ENCODE measurements around the gene EFCAB11. TPM values are rescaled to one million over a fixed set of nuclear protein-coding genes. Genes with fewer than 3 reads are reported as not detected.

Gene EFCAB11
- total and polyA plus RNA-seq, 2 of the 8 experiments (the other 6 are each of a cell fraction or from before 2014, with no cell fraction given), result 6.8 to 12.8 TPM

DNA sequence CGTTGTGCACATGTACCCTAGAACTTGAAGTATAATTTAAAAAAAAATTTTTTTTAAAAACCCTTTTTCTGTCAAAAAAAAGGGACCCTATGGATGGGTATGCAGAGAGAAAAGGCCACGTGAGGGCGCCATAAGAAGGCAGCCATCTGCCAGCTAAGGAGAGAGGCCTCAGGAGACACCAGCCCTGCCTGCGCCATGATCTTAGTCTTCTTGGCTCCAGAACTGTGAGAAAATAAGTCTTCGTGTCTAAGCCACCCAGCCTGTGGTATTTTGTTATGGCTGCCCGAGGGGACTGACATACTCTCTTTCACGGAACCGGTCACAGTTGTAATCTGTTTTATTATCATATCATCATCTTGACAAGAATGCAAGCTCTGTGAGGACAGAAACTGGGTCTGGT, 174.8 kb downstream of the EFCAB11 start:
- no peak overlapping the region for H2BK12ac ChIP-seq (ENCODE audit: low read depth, low read length)
- no peaks in the 10 kb centered on the region for H3K79me2 ChIP-seq (ENCODE audit: control insufficient read depth in 1 of 2, insufficient read depth in 2 of 2, low read length in 2 of 2)
- H3K9ac ChIP-seq (replicated peaks in 1 of 4; ENCODE audit: extremely low read depth in 1 of 4, low read depth in 3 of 4, low read length in 3 of 4), result no peak overlapping the region
- H3K4me1 ChIP-seq (replicated peaks in 1 of 4; ENCODE audit: control insufficient read depth in 3 of 4, insufficient read depth in 4 of 4, low read length in 3 of 4), result no peaks in the 10 kb centered on the region
- H4K8ac ChIP-seq (ENCODE audit: extremely low read depth, insufficient read depth, low read length), result no peak overlapping the region
- ChIA-PET CTCF (ENCODE audit: partially characterized antibody) (interaction anchor here (0.5 to 2.7 kb wide), 10 partner anchors 13 to 313 kb away, joined by 3 to 7 read pairs (median 4); no protein-coding TSS in a partner anchor), POLR2A (ENCODE audit: partially characterized antibody) (no interaction called here)
- no peak overlapping the region for H4K91ac ChIP-seq (replicated peaks; ENCODE audit: insufficient read length, low read length)
- no peak overlapping the region for H4K5ac ChIP-seq (ENCODE audit: insufficient read length, low read depth, low read length)
- no peaks in the 10 kb centered on the region for H3K79me1 ChIP-seq (ENCODE audit: low read depth, low read length)
- H2AFZ ChIP-seq (ENCODE audit: low read length), result no peak overlapping the region
- no peaks in the 10 kb centered on the region for H4K20me1 ChIP-seq (replicated peaks in 1 of 2; ENCODE audit: control insufficient read depth in 1 of 2, insufficient read depth in 2 of 2, low read length in 2 of 2)
- H2AK5ac ChIP-seq (ENCODE audit: low read depth, low read length), result no peak overlapping the region
- no peaks in the 10 kb centered on the region for H3K36me3 ChIP-seq (ENCODE audit: control insufficient read depth in 2 of 4, insufficient read depth in 4 of 4, low read length in 3 of 4)
- H3K27me3 ChIP-seq (replicated peaks in 1 of 4; ENCODE audit: control insufficient read depth in 3 of 4, extremely low read depth in 1 of 4, insufficient read depth in 3 of 4, low read length in 3 of 4), result no peaks in the 10 kb centered on the region
- FAIRE-seq (no peak), DNase-seq (ENCODE audit: low read depth in 1 of 2, low spot score in 2 of 2) (peak in 1 of 2 experiments; percentile 61)
- H2BK15ac ChIP-seq (ENCODE audit: low read length), result no peak overlapping the region
- H3K4me3 ChIP-seq (ENCODE audit: extremely low read depth in 1 of 4, insufficient read depth in 2 of 4, low read depth in 3 of 4, low read length in 4 of 4), result no peak overlapping the region
- H3K27ac ChIP-seq (ENCODE audit: low read depth, low read length), result no peak overlapping the region
- H3K4ac ChIP-seq (replicated peaks; ENCODE audit: insufficient read length, low read depth, low read length), result no peak overlapping the region
- H2BK20ac ChIP-seq (ENCODE audit: low read length), result no peak overlapping the region
- H3K4me2 ChIP-seq (ENCODE audit: insufficient read depth in 1 of 2, low read depth in 2 of 2, low read length in 2 of 2), result no peak overlapping the region
- WGBS, 2 experiments (ENCODE audit: extremely low coverage in 1 of 2, insufficient coverage in 1 of 2, insufficient read length in 1 of 2, insufficient replicate concordance in 2 of 2, low coverage in 1 of 2, low lambda C conversion rate in 2 of 2, missing lambda C conversion rate in 1 of 2), result 62% methylated on average over 7 of the region's 8 CpGs; no CpG with 5 or more reads in 1 of the 2 experiments
- H3K14ac ChIP-seq (ENCODE audit: insufficient read length), result no peak overlapping the region
- no peak overlapping the region for H2BK120ac ChIP-seq (replicated peaks; ENCODE audit: low read depth, low read length)
- H3K23me2 ChIP-seq (ENCODE audit: low read depth, low read length), result no peaks in the 10 kb centered on the region; the same call in 1 of the 2 replicates
- TF ChIP-seq YY1 (IDR thresholded peaks at IDR 0.05; ENCODE audit: low read depth, low read length) (0 out of 2 replicates have a peak, but pooled peaks have one; percentile 13), CTBP2 (IDR thresholded peaks at IDR 0.05; ENCODE audit: borderline replicate concordance, insufficient read depth, insufficient read length, low read length) (no peak), RAD21 (IDR thresholded peaks at IDR 0.05 in 1 of 2, conservative IDR thresholded peaks at IDR 0.05 in 1 of 2; ENCODE audit: low read depth in 2 of 2, low read length in 2 of 2) (peak; percentile 45 to 61)
- TF ChIP-seq, protein P1, sequence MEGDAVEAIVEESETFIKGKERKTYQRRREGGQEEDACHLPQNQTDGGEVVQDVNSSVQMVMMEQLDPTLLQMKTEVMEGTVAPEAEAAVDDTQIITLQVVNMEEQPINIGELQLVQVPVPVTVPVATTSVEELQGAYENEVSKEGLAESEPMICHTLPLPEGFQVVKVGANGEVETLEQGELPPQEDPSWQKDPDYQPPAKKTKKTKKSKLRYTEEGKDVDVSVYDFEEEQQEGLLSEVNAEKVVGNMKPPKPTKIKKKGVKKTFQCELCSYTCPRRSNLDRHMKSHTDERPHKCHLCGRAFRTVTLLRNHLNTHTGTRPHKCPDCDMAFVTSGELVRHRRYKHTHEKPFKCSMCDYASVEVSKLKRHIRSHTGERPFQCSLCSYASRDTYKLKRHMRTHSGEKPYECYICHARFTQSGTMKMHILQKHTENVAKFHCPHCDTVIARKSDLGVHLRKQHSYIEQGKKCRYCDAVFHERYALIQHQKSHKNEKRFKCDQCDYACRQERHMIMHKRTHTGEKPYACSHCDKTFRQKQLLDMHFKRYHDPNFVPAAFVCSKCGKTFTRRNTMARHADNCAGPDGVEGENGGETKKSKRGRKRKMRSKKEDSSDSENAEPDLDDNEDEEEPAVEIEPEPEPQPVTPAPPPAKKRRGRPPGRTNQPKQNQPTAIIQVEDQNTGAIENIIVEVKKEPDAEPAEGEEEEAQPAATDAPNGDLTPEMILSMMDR (IDR thresholded peaks at IDR 0.05; ENCODE audit: control extremely low read depth in 1 of 3, insufficient read depth in 1 of 3, low read depth in 1 of 3, low read length in 3 of 3), result peak; percentile 22 to 53 (median 39)
- no peak overlapping the region for H3K56ac ChIP-seq (replicated peaks; ENCODE audit: insufficient read length, low read depth, low read length)
- H2BK5ac ChIP-seq (ENCODE audit: low read depth, low read length), result no peak overlapping the region
- no peaks in the 10 kb centered on the region for H3K9me3 ChIP-seq (ENCODE audit: insufficient read depth in 2 of 2, low read depth in 1 of 2, low read length in 1 of 2)
- no peak overlapping the region for H3K23ac ChIP-seq (ENCODE audit: insufficient read length)
- H3K18ac ChIP-seq (ENCODE audit: extremely low read depth, low read length), result no peak overlapping the region
